Neural progenitor cell (in vitro differentiated cells): ENCODE results near the gene POLR2J. TPM values are rescaled to one million over a fixed set of nuclear protein-coding genes. Genes with fewer than 3 reads are reported as not detected.
"Not testable (repeated sequence)": the region's sequence is repeated elsewhere in the genome, so short reads cannot be mapped to it uniquely, and the experiment has no call there.

Experiments used
- DNase-seq: peaks from one replicate; pipeline ENCODE4 v3.0.0-alpha.2; 2016; ENCODE audit warnings: low spot score
- H2AFZ ChIP-seq: fragments of 200-600 bp; sonication (generic); replicated peaks from 2 replicates; pipeline ENCODE4 v1.6.1; 2016; ENCODE audit warnings: antibody characterized with exemption
- H3F3A ChIP-seq: fragments of 200-600 bp; sonication (generic); 2 replicates; pipeline ENCODE4 v1.6.1; 2016; ENCODE audit warnings: antibody characterized with exemption, low read depth
- H3K27ac ChIP-seq: fragments of 200-600 bp; sonication (generic); 2 replicates; pipeline ENCODE4 v1.5.1; 2016; ENCODE audit warnings: mild to moderate bottlenecking
- H3K27me3 ChIP-seq: fragments of 200-600 bp; sonication (generic); 2 replicates; pipeline ENCODE4 v1.6.1; 2016; ENCODE audit warnings: mild to moderate bottlenecking, moderate library complexity
- H3K36me3 ChIP-seq: fragments of 200-600 bp; sonication (generic); 2 replicates; pipeline ENCODE4 v1.5.1; 2016
- H3K4me1 ChIP-seq: fragments of 200-600 bp; sonication (generic); 2 replicates; pipeline ENCODE4 v1.6.1; 2016; ENCODE audit warnings: mixed run types
- H3K4me2 ChIP-seq: fragments of 200-600 bp; sonication (generic); 2 replicates; pipeline ENCODE4 v1.6.1; 2016
- H3K4me3 ChIP-seq: fragments of 200-600 bp; sonication (generic); 2 replicates; pipeline ENCODE4 v1.5.1; 2016
- H3K79me2 ChIP-seq: fragments of 200-600 bp; sonication (generic); 2 replicates; pipeline ENCODE4 v1.6.1; 2016; ENCODE audit warnings: low read depth
- H3K9ac ChIP-seq: fragments of 200-600 bp; sonication (generic); 2 replicates; pipeline ENCODE4 v1.6.1; 2016
- H3K9me3 ChIP-seq: fragments of 200-600 bp; sonication (generic); 2 replicates; pipeline ENCODE4 v1.5.1; 2016; ENCODE audit warnings: low read depth
- H4K20me1 ChIP-seq: fragments of 200-600 bp; sonication (generic); 2 replicates; pipeline ENCODE4 v1.6.1; 2016; ENCODE audit warnings: low read depth
- H3K27ac Mint-ChIP-seq: 3 replicates; pipeline ENCODE4 v1.8.0; 2021; ENCODE audit warnings: mixed read lengths
- H3K27me3 Mint-ChIP-seq: 2 replicates; pipeline ENCODE4 v1.8.0; 2022; ENCODE audit warnings: low read depth, mild to moderate bottlenecking, inconsistent platforms, moderate library complexity, mixed read lengths; ENCODE audit not compliant: insufficient read depth
- H3K36me3 Mint-ChIP-seq: 3 replicates; pipeline ENCODE4 v1.8.0; 2021; ENCODE audit warnings: mixed read lengths
- H3K4me1 Mint-ChIP-seq: 3 replicates; pipeline ENCODE4 v1.8.0; 2021; ENCODE audit warnings: mixed read lengths
- H3K4me3 Mint-ChIP-seq: 3 replicates; pipeline ENCODE4 v1.8.0; 2021; ENCODE audit warnings: mild to moderate bottlenecking, moderate library complexity, mixed read lengths
- H3K9me3 Mint-ChIP-seq: 3 replicates; pipeline ENCODE4 v1.8.0; 2020; ENCODE audit warnings: mixed read lengths
- total RNA-seq: library from RNA; depleted of rRNA; stranded (reverse); fragments of >200 nt; gene quantifications from 2 replicates; pipeline ENCODE4 v1.2.3, GENCODE V29; 2015; ENCODE audit warnings: low replicate concordance
- TF ChIP-seq, protein P1 (sequence below): fragments of 200-600 bp; sonication (generic); IDR thresholded peaks from 2 replicates; pipeline ENCODE4 v1.5.1; 2017; ENCODE audit warnings: antibody characterized with exemption, mild to moderate bottlenecking

Gene POLR2J
- total RNA-seq, result 11.4 and 26.2 TPM in 2 replicates

GRCh38 chr7:102478314-102479208 is at the start of gene POLR2J:
POLR2J (minus strand) TSS chr7:102478922; CDS start chr7:102478860, 62 bp downstream.
- H3K4me3 ChIP-seq, result peak within 1 kb of the TSS; percentile 47
- H3K36me3 ChIP-seq, H3K9me3 Mint-ChIP-seq, H3K79me2 ChIP-seq, H3K9me3 ChIP-seq, H3F3A ChIP-seq, H3K4me1 Mint-ChIP-seq, H3K36me3 Mint-ChIP-seq, H3K27me3 Mint-ChIP-seq, H3K27ac Mint-ChIP-seq, H4K20me1 ChIP-seq, H3K4me1 ChIP-seq, H3K27ac ChIP-seq, H3K9ac ChIP-seq, H2AFZ ChIP-seq, H3K27me3 ChIP-seq: not testable (repeated sequence)
- H3K4me3 Mint-ChIP-seq, result peak within 1 kb of the TSS; percentile 83
- peak within 1 kb of the TSS; percentile 53 for H3K4me2 ChIP-seq
- TF ChIP-seq, protein P1, sequence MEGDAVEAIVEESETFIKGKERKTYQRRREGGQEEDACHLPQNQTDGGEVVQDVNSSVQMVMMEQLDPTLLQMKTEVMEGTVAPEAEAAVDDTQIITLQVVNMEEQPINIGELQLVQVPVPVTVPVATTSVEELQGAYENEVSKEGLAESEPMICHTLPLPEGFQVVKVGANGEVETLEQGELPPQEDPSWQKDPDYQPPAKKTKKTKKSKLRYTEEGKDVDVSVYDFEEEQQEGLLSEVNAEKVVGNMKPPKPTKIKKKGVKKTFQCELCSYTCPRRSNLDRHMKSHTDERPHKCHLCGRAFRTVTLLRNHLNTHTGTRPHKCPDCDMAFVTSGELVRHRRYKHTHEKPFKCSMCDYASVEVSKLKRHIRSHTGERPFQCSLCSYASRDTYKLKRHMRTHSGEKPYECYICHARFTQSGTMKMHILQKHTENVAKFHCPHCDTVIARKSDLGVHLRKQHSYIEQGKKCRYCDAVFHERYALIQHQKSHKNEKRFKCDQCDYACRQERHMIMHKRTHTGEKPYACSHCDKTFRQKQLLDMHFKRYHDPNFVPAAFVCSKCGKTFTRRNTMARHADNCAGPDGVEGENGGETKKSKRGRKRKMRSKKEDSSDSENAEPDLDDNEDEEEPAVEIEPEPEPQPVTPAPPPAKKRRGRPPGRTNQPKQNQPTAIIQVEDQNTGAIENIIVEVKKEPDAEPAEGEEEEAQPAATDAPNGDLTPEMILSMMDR, result peak; percentile 31
- peak; percentile 76 for DNase-seq

- H3K4me3 Mint-ChIP-seq, H3K27me3 Mint-ChIP-seq, H3K9me3 Mint-ChIP-seq, H3K27me3 ChIP-seq, H3K4me3 ChIP-seq, H3K27ac Mint-ChIP-seq, H3K4me1 ChIP-seq, H4K20me1 ChIP-seq, H3K36me3 Mint-ChIP-seq, DNase-seq, H3K9me3 ChIP-seq, H3K4me2 ChIP-seq, H3K27ac ChIP-seq, H2AFZ ChIP-seq, H3K9ac ChIP-seq, H3F3A ChIP-seq, H3K4me1 Mint-ChIP-seq, H3K36me3 ChIP-seq, H3K79me2 ChIP-seq: not testable (repeated sequence)
Observed at GRCh38 chr7:102527822-102528793, 49.4 kb upstream of the POLR2J start.

DNA sequence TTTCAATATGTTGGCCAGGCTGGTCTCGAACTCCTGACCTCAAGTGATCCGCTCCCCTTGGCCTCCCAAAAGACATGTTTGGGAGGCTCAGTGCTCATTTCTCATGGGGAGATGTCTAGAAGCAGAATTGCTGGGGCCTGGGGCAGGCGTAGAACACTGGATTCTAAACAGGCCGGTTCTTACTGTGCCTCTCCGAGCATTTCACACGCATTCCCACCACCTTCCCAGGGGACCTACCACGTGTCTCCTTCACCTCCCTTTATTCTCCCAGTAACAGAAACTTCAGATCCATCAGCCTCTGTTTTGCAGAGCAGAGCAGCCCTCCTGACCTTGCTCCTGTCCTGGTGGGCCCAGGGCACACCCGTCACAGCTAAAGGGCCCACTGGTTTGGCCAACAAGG is 48.5 kb upstream of the POLR2J start:
- H3K9me3 ChIP-seq, DNase-seq, H3K4me1 ChIP-seq, H3K79me2 ChIP-seq, H3K27me3 Mint-ChIP-seq, H4K20me1 ChIP-seq, H3K4me2 ChIP-seq, H3K9me3 Mint-ChIP-seq, H3F3A ChIP-seq, H2AFZ ChIP-seq, H3K4me3 ChIP-seq, H3K36me3 ChIP-seq, H3K27me3 ChIP-seq, H3K4me1 Mint-ChIP-seq, H3K9ac ChIP-seq, H3K27ac ChIP-seq, H3K4me3 Mint-ChIP-seq, H3K36me3 Mint-ChIP-seq, H3K27ac Mint-ChIP-seq: not testable (repeated sequence)

GRCh38 chr7:102524803-102525202 is 46.1 kb upstream of the POLR2J start:
- not testable (repeated sequence) for H3K9ac ChIP-seq, H3K4me1 Mint-ChIP-seq, H3K4me1 ChIP-seq, H3K4me3 ChIP-seq, H3K4me3 Mint-ChIP-seq, H3K4me2 ChIP-seq, H4K20me1 ChIP-seq, H3K27ac ChIP-seq, H2AFZ ChIP-seq, DNase-seq, H3F3A ChIP-seq, H3K79me2 ChIP-seq, H3K36me3 ChIP-seq, H3K27ac Mint-ChIP-seq, H3K27me3 Mint-ChIP-seq, H3K9me3 ChIP-seq, H3K9me3 Mint-ChIP-seq, H3K27me3 ChIP-seq, H3K36me3 Mint-ChIP-seq

DNA sequence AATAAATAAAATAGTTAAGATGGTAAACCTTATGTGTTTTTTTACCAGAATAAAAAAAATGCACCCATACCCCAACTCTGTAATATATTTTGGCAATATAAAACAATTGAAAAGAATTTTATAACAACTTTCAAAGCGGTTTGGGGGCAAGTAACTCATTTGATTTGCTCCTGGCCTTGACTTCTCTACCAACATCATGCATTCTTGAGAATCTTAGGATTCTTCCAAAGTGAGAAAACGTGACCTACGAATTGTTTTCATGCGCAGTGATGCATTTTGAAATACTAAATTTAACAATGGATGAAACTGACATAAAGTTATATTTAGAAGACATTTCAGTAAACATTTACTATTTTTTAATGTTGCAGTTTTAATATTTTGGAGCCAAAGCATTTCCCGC is 42.1 kb upstream of the POLR2J start:
- not testable (repeated sequence) for H3K27me3 Mint-ChIP-seq, H3K4me3 Mint-ChIP-seq, H3K79me2 ChIP-seq, H3K36me3 ChIP-seq, H3K9me3 ChIP-seq, H3K4me1 ChIP-seq, H3K27ac Mint-ChIP-seq, H3K4me1 Mint-ChIP-seq, H3K27me3 ChIP-seq, H3K9ac ChIP-seq, H3K9me3 Mint-ChIP-seq, H3K4me2 ChIP-seq, H3F3A ChIP-seq, H2AFZ ChIP-seq, H4K20me1 ChIP-seq, DNase-seq, H3K4me3 ChIP-seq, H3K36me3 Mint-ChIP-seq, H3K27ac ChIP-seq

DNA sequence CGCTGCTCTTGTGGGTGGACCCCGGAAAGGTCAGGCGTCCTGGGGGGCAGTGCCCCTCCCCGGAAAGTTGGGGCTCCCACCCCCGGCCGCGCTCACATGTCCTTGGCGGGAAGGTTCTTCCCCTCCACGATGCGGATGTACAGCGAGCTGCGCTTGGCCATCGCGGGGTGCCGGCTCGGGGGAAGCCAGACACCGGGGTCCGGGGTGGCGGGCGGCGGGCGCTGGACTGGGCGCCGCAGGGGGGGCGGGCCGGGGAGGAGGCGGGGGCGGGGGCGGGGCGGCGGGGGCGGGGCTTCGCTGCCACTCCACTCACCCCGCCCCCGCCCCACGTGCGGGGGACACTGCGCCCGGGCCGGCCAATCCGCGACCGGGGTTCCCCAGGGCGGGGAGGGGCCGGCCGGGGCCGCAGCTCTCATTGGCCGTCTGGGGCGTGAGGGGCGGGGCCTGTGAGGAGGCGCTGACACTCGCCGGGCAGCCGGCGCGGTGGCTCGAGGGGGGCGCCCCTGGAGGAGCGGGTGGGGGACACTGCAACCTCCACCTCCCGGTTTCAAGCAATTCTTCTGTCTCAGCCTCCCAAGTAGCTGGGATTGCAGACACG is 38.9 kb upstream of the POLR2J start, which contains the start of gene RASA4B:
TSS of gene RASA4B (minus strand) at position 228 of the 598 bp plus-strand sequence. CDS start at position 161, 67 bp downstream.
- H3K9me3 Mint-ChIP-seq, H4K20me1 ChIP-seq, H3K27me3 ChIP-seq, H3K4me1 Mint-ChIP-seq, H3K9me3 ChIP-seq, H3K27ac Mint-ChIP-seq, H3K36me3 ChIP-seq, H3K36me3 Mint-ChIP-seq, H2AFZ ChIP-seq, H3K27me3 Mint-ChIP-seq, H3K4me1 ChIP-seq, H3K4me3 ChIP-seq, H3K79me2 ChIP-seq, H3K4me2 ChIP-seq, H3K27ac ChIP-seq, H3K9ac ChIP-seq, H3F3A ChIP-seq: not testable (repeated sequence)
- peak; percentile 36 for DNase-seq
- peak within 1 kb of the TSS; percentile 78 for H3K4me3 Mint-ChIP-seq

- H3K27me3 Mint-ChIP-seq, H3K79me2 ChIP-seq, H3F3A ChIP-seq, H3K27ac Mint-ChIP-seq, H3K27ac ChIP-seq, H3K4me3 ChIP-seq, H3K9me3 Mint-ChIP-seq, H3K4me1 ChIP-seq, H3K36me3 Mint-ChIP-seq, H3K4me2 ChIP-seq, DNase-seq, H3K9ac ChIP-seq, H3K9me3 ChIP-seq, H4K20me1 ChIP-seq, H3K27me3 ChIP-seq, H3K36me3 ChIP-seq, H3K4me1 Mint-ChIP-seq, H3K4me3 Mint-ChIP-seq, H2AFZ ChIP-seq: not testable (repeated sequence)
Observed at GRCh38 chr7:102516951-102517350, 38.2 kb upstream of the POLR2J start.
